ENCODE results near the gene NKAIN2. TPM values are rescaled to one million over a fixed set of nuclear protein-coding genes. Genes with fewer than 3 reads are reported as not detected.

Gene NKAIN2
- total RNA-seq, 1 experiment from 2014 or later: not detected

DNA sequence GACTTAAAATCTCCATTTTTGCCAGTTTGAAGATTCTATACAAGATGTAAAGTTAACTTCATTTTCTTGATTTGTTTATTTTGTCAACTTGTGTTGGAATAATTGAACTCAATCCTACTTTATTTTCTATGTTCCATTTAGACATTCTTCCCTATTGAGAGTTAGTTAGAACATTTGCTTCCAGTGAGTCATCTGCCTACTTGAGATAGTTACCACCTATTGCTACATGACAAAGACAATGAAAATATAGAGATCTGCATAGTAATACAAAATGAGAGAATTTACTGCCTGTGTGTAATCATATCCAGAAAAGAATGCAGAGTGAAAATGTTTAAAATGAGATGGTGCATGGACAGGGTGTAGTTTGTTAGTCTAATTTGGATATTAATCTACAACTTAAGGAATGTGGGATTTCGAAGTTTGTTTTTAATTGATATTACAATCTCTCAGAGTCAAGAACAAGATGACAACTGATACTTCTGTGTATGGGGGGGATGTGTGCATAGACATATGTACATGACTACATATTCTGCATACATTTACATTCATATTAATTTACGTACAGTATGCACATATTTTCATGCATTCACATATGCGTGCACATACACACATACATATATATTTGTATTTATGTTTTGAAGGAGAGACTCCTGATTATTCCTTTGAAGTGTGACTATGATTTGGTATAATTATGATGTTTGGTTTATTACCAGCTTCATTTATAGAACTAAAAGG lies 420.1 kb downstream of the NKAIN2 start:
- no TSS peak for BruUV-seq (replicated peaks)
- Mint-ChIP-seq H3K27me3 (ENCODE audit: unreplicated experiment) (no peaks in the 10 kb centered on the region), H3K4me3 (ENCODE audit: low read depth, unreplicated experiment) (no peak overlapping the region), H3K9me3 (ENCODE audit: low read depth, unreplicated experiment) (peaks cover 8% of the 10 kb centered on the region), H3K27ac (ENCODE audit: unreplicated experiment) (no peak overlapping the region), H3K4me1 (ENCODE audit: low read depth, unreplicated experiment) (no peaks in the 10 kb centered on the region), H3K36me3 (ENCODE audit: insufficient read depth, unreplicated experiment) (no peaks in the 10 kb centered on the region)
- TF ChIP-seq, protein P1, sequence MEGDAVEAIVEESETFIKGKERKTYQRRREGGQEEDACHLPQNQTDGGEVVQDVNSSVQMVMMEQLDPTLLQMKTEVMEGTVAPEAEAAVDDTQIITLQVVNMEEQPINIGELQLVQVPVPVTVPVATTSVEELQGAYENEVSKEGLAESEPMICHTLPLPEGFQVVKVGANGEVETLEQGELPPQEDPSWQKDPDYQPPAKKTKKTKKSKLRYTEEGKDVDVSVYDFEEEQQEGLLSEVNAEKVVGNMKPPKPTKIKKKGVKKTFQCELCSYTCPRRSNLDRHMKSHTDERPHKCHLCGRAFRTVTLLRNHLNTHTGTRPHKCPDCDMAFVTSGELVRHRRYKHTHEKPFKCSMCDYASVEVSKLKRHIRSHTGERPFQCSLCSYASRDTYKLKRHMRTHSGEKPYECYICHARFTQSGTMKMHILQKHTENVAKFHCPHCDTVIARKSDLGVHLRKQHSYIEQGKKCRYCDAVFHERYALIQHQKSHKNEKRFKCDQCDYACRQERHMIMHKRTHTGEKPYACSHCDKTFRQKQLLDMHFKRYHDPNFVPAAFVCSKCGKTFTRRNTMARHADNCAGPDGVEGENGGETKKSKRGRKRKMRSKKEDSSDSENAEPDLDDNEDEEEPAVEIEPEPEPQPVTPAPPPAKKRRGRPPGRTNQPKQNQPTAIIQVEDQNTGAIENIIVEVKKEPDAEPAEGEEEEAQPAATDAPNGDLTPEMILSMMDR (IDR thresholded peaks at IDR 0.05; ENCODE audit: unreplicated experiment): no peak
- CTCF ChIA-PET: no interaction called here
- no peak for DNase-seq
- intact Hi-C loops (cut with micrococcal nuclease; ENCODE audit: unreplicated experiment): no loop called here

DNA sequence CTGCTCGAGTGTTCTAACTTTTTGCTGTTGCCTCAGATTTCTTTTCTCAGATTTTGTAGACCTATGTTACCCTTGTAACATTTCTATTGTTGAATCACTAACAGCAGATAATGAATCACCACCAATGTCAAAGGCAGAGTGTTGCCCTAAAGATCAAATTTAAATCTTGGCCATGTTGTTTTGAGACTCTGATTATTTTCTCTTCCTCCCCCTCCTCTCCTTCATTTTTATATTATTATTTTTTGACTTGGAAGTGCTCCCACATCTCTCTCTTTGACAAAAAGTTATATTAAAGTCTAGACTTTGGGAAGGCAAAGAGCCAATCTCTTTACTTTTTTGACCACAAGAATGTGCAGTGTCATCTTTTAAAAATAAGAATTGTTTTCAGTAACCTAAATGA lies 422.7 kb downstream of the NKAIN2 start:
- H3K4me1 Mint-ChIP-seq (ENCODE audit: low read depth, unreplicated experiment): no peaks in the 10 kb centered on the region
- DNase-seq: no peak
- no peak overlapping the region for H3K4me3 Mint-ChIP-seq (ENCODE audit: low read depth, unreplicated experiment)

DNA sequence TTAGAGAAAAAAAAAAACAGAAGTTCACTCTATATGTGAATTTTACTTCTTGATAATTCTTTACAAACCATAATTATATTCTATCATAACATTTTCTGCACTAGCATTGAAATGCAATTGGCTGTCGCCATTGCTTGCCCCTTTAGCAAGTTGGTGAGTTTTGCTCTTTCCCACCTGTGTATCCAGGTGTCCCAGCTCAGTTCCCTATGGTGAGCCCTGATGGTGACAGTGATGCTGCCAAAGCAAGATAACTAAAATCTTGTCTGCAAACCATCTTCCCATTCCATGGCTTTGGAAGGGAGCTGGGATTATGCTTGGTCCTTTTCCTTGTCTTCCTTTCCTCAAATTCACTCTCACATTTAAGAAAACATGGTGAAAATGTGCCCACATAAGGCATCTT lies 429.6 kb downstream of the NKAIN2 start:
- Mint-ChIP-seq H3K9me3 (ENCODE audit: low read depth, unreplicated experiment) (peaks cover 9% of the 10 kb centered on the region), H3K36me3 (ENCODE audit: insufficient read depth, unreplicated experiment) (no peaks in the 10 kb centered on the region), H3K27ac (ENCODE audit: unreplicated experiment) (no peak overlapping the region), H3K4me1 (ENCODE audit: low read depth, unreplicated experiment) (no peaks in the 10 kb centered on the region), H3K27me3 (ENCODE audit: unreplicated experiment) (no peaks in the 10 kb centered on the region), H3K4me3 (ENCODE audit: low read depth, unreplicated experiment) (no peak overlapping the region)
- no TSS peak for BruUV-seq (replicated peaks)
- CTCF ChIA-PET: no interaction called here
- intact Hi-C loops (cut with micrococcal nuclease; ENCODE audit: unreplicated experiment): no loop called here
- no peak for DNase-seq
- TF ChIP-seq, protein P1 (IDR thresholded peaks at IDR 0.05; ENCODE audit: unreplicated experiment): no peak

More for the DNA sequence above, 422.7 kb downstream of the NKAIN2 start:
- intact Hi-C loops (cut with micrococcal nuclease; ENCODE audit: unreplicated experiment): no loop called here
- Mint-ChIP-seq H3K27ac (ENCODE audit: unreplicated experiment) (no peak overlapping the region), H3K27me3 (ENCODE audit: unreplicated experiment) (no peaks in the 10 kb centered on the region), H3K9me3 (ENCODE audit: low read depth, unreplicated experiment) (peaks cover 10% of the 10 kb centered on the region), H3K36me3 (ENCODE audit: insufficient read depth, unreplicated experiment) (no peaks in the 10 kb centered on the region)
- BruUV-seq (replicated peaks): no TSS peak
- CTCF ChIA-PET: no interaction called here
- TF ChIP-seq, protein P1 (IDR thresholded peaks at IDR 0.05; ENCODE audit: unreplicated experiment): no peak

DNA sequence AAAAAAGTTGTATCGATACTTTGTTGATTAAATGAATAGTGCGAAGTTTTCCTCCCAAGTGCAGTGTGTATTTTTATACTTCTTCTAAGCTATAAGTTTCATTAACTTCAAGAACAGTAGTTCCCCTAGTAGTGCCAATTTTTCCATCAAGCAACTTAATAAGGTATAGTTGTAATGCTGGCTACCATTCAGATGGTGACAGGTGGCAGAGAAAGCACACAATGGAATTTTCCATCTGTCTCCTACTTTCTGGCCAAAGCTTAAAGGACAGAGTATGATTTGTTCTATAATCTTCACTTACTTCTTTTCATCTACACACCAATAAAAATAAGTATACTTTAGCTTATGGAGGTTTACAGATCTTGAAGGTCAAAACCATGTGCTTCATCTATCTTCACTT lies 431.1 kb downstream of the NKAIN2 start:
- Mint-ChIP-seq H3K36me3 (ENCODE audit: insufficient read depth, unreplicated experiment) (no peaks in the 10 kb centered on the region), H3K27me3 (ENCODE audit: unreplicated experiment) (no peaks in the 10 kb centered on the region), H3K9me3 (ENCODE audit: low read depth, unreplicated experiment) (peaks cover 12% of the 10 kb centered on the region), H3K27ac (ENCODE audit: unreplicated experiment) (no peak overlapping the region), H3K4me3 (ENCODE audit: low read depth, unreplicated experiment) (no peak overlapping the region), H3K4me1 (ENCODE audit: low read depth, unreplicated experiment) (no peaks in the 10 kb centered on the region)
- intact Hi-C loops (cut with micrococcal nuclease; ENCODE audit: unreplicated experiment): no loop called here
- TF ChIP-seq, protein P1 (IDR thresholded peaks at IDR 0.05; ENCODE audit: unreplicated experiment): no peak
- BruUV-seq (replicated peaks): no TSS peak
- DNase-seq: no peak
- CTCF ChIA-PET: no interaction called here

Data from Calu3 (cell line).